ENCODE data around the gene OR51B4.

Gene OR51B4

DNA sequence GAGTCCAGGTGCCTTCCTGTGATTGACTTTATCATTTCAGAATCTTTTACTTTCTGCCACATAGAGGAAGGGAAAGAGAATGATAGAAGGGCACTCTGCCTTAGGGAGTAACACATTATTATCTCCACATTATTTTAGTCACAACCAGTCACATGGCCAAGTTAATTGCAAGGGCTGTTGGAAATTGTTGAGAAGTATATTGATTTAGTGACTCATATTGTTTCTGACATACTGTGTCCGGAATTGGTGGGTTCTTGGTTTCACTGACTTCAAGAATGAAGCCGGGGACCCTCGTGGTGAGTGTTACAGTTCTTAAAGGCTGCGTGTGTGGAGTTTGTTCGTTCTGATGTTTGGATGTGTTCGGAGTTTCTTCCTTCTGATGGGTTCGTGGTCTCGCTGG, 8.7 kb downstream of the OR51B4 start:
- no peak for DNase-seq

DNA sequence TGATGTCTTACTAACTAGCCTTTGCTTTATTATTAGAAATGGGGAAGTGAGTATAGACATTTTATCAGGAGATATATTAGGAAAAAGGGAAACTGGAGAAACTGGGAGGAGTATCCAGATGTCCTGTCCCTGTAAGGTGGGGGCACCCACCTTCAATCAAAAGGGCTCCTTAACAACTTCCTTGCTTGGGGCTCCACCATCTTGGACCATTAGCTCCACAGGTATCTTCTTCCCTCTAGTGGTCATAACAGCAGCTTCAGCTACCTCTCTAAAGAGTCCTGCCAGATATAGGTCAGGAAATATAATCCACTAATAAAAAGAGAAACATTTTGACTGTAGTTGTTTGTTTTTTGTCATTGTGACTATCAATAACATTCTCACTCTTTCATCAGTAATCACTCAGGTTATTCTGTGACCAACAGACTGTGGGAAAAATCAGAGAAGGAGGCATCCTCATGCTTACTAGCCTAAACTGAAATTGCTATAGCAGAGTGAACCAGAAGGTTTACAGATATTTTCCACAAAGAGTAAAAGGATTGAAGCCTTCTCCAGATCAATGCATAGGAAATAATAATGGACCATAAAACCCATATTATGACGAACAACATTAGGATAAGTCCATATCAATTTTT, 10.4 kb downstream of the OR51B4 start:
- no peak for DNase-seq

DNA sequence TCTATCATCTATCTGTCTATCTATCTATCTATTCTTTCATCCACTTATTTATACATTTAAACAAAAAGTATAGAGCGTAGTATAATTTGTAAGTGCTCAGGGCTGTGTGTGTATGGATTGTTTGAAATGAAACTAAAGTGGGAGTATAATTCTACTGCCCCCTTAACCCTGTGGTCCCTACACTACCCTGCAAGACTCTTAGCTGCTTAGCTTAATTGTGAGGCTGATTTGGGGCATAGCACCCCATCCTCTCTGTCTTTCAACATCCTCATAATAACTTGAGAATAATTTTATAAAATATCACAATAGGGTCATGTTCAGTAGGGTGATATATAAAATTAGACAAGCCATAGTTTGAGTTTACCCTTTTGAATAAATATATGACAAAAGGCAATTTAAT, 11.6 kb downstream of the OR51B4 start:
- no peak for DNase-seq

DNA sequence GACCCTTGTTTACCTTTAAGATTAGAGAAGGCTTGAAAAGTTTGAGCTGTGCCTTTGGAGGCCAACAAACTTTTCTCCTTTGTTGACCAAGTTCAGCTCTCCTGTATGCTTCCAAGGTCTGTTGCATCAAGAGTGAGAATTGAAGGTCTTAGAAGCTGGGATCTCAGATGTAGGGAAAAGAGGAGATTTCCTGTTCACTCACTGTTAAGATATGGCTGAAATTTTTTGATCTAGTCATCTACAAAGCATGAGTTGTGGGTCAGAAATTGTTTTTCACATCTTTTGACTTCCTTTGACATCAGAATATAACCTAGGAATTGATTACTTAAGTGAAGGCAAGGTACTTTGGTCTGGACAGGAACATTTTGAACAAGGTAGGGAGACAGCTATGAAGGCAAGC, 12.1 kb downstream of the OR51B4 start:
- DNase-seq = no peak

DNA sequence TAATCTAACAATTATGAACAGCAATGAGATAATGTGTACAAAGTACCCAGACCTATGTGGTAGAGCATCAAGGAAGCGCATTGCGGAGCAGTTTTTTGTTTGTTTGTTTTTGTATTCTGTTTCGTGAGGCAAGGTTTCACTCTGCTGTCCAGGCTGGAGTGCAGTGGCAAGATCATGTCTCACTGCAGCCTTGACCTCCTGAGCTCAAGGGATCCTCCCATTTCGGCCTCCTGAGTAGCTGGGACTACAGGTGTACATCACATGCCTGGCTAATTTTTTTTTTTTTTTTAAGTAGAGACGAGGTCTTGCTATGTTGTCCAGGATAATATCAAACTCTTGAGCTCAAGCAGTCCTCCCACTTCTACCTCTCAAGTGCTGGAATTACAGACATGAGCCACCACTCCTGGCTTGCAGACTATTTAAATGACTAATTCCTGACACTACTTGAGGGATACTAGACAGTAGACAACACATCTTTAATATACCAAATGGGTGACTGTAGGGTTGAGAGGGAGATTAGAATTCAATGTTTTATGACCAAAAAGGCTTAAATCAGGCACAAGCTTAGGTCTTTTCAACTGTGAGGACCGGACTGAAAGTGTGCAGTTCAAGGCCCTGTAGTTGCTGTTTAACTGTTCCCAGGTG, 12.7 kb downstream of the OR51B4 start:
- no peak for DNase-seq

DNA sequence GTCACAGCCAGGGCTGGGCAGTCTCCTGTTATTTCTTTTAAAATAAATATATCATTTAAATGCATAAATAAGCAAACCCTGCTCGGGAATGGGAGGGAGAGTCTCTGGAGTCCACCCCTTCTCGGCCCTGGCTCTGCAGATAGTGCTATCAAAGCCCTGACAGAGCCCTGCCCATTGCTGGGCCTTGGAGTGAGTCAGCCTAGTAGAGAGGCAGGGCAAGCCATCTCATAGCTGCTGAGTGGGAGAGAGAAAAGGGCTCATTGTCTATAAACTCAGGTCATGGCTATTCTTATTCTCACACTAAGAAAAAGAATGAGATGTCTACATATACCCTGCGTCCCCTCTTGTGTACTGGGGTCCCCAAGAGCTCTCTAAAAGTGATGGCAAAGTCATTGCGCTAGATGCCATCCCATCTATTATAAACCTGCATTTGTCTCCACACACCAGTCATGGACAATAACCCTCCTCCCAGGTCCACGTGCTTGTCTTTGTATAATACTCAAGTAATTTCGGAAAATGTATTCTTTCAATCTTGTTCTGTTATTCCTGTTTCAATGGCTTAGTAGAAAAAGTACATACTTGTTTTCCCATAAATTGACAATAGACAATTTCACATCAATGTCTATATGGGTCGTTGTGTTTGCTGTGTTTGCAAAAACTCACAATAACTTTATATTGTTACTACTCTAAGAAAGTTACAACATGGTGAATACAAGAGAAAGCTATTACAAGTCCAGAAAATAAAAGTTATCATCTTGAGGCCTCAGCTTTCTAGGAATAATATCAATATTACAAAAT, 13.4 kb downstream of the OR51B4 start:
- DNase-seq = no peak

DNA sequence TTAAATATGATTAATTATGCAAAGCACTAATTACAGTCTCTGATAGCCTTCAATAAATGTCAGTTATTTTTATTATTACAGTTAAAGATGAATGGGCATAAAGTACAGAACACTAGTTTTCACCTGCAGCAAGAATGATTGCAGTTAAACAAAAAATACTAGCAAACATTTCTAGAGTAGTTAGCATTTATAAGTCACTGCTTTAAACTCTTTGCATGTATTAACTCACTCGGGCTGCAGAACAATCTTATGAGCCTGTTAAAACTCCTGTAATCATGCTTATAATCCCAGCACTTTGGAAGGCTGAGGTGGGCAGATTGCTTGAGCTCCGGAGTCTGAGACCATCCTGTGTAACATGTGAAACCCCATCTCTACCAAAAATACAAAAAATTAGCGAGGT, 14.8 kb downstream of the OR51B4 start:
- DNase-seq = no peak

DNA sequence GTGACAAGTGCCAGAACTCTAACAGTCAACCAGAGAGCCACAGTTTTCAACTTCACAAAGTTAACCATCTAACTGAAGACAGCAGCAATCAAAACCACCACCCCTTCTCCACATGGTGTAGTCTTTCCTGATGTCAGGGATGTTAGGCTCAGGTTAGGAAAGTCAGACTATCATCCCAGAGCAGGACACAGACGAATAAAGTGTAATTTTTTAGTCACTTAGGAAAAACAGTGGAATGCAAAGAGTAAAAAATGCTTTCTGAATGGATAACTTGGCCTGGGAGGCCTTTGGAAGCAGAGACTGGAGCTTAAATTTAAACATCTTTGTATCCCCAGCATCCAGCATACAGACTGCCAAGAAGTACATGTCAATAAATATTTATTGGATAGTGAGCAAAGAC, 15.4 kb downstream of the OR51B4 start:
- no peak for DNase-seq

DNA sequence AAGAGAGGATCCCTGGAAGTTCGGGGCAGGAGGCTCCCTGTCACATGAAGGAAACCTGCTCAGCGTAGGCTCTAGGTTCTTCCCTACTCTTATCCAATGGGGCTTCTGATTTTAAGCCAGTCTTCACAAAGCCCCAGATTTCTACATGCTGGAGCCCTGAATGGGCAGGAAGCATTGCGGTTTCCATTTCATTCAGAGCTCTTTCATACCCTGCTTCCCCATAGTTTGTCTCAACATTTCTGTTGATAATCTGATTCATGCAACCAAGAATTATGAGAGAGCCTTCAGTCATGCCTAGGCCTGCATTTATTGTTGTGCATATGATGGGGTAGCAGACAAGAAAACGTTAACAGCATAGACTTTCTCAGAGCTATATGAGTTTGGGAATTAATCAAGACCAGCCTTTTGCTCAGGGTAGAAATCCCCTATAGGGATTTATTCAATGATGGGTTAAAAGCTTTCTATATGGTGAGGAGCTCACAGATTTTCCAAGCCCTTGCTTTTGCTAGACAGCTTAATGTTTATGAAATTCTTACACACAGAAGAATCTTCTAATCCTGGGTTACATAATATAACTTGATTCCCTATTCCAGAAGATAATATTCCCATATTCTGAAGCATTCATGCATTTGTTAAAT, 15.9 kb downstream of the OR51B4 start:
- DNase-seq = no peak

DNA sequence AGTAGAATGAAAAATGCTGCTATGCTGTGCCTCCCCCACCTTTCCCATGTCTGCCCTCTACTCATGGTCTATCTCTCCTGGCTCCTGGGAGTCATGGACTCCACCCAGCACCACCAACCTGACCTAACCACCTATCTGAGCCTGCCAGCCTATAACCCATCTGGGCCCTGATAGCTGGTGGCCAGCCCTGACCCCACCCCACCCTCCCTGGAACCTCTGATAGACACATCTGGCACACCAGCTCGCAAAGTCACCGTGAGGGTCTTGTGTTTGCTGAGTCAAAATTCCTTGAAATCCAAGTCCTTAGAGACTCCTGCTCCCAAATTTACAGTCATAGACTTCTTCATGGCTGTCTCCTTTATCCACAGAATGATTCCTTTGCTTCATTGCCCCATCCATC, 17.1 kb downstream of the OR51B4 start:
- DNase-seq = no peak

DNA sequence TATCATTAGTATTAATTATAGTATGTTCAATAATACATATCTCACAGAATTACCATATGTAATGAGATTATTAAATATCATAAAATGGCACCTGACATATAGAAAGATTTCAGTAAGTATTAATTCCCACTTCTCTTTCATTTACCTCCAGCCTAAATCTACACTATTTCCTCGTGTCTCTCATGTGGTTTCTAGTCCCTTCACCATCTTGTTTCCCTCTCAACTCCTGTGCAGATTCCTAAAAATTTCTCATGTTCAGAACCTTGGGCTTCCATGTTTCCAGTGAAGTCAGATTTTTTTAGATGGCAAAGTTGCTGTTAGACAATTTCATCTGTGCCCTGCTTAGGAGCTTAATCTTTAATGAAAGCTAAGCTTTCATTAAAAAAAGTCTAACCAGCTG, 17.9 kb downstream of the OR51B4 start:
- no peak for DNase-seq

DNA sequence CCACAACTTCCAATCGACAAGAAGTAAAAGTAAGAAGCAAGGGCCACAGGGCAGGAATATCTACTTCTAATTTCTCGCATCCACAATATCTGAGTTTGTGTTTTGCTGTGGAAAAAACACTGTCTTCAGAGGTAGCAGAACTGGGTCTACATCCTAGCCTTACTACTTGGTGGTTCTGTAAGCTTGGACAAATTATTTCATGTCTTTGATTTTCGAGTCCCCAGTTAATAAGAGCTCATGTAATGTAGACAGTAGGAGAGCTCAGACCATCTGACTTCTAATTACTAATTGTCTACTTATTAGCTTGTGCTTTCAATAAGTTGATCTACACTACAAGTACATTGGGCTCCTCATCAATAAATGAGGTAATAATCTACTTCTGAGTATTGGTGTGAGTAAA, 18.7 kb downstream of the OR51B4 start:
- no peak for DNase-seq

DNA sequence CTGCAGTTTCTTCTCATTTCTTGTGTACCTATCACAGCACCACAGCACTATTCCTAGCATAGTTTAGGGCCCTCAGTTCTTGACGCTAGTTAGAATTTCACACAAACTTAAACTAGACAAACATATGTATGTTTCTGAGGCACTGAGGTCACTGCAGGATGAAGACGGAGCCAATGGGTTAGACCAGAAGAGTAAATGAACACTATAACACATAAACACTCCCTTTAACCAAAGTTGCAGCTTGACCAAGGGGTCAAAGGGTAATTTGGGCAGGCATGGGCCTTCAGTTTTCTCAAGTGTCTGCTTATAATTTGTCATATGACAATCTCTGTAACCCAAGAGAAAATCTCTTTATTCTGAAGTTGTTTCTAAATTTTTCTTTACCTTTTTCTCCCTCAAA, 19.1 kb downstream of the OR51B4 start:
- DNase-seq = no peak

DNA sequence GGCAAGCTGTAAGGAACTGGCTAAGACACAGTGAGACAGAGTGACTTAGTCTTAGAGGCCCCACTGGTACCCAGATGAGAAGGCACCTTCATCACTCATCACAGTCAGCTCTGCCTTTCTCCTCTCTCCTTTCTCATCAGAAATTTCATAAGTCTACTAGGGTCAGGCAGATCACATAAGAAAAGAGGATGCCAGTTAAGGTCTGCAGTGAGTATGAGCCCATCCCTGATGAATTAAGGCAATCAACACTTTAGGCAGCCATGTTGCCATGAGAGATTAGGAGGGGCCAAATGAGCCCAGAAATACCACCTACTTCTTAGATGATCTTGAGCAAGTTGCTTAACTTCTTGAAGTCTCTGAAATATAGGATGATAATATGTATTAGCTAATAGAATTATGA, 20.1 kb downstream of the OR51B4 start:
- DNase-seq = no peak

DNA sequence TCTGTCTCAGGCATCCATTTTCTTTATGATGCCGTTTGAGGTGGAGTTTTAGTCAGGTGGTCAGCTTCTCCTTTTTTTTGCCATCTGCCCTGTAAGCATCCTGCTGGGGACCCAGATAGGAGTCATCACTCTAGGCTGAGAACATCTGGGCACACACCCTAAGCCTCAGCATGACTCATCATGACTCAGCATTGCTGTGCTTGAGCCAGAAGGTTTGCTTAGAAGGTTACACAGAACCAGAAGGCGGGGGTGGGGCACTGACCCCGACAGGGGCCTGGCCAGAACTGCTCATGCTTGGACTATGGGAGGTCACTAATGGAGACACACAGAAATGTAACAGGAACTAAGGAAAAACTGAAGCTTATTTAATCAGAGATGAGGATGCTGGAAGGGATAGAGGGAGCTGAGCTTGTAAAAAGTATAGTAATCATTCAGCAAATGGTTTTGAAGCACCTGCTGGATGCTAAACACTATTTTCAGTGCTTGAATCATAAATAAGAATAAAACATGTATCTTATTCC, 21.1 kb downstream of the OR51B4 start:
- no peak for DNase-seq

DNA sequence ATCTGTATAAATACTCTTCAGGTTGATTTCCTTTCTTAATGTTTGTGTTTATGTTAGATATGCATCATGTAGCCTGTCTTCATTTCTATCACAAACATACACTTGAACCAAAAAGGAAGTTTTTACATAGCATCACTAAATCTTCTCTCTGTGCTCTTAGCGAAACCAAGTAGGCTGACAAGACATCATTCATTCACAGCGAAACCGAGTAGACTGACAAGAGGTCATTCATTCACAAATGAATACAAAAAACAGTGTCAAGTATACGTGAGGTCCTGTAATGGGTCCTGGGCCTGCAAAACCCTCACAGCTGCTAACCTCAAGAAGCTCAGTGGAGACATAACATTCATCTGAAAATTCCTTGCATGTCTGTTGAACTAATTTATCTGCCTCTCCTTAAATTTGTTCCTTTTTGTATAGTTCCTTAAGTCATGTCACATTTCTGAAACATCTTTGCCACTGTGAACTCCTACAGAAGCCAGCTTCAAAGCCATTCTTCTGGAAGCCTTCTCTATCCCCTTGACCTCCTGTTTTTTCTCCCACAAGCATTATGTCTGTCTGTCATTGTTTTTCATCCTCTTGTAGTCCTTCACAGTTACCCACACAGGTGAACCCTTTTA, 22.2 kb downstream of the OR51B4 start:
- no peak for DNase-seq

DNA sequence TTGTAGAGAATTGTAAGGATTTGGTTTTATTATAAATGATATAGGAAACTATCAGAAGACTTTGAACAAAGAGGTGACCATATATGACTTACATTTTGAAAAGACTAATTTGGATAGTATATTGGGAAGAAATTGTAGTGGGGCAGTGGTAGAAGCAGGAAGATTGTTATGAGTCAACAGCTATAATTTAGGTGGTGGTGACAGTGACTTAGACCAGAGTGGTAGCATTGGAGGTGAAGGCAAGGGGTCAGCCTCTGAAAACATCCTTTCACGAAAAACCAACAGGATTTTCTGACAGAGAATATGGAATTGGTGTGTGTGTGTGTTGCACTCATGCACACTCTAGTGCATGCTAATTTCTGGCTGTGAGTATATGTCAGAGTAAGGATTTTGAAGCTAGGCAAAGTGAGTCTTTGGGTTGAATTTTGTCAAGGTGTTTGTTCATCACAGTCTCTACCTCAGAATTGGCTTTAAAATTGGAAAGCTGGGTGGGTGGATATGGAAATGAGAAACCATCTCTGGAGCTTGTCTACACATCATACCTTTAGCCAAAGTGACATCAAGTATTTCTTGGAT, 23.9 kb downstream of the OR51B4 start:
- no peak for DNase-seq

DNA sequence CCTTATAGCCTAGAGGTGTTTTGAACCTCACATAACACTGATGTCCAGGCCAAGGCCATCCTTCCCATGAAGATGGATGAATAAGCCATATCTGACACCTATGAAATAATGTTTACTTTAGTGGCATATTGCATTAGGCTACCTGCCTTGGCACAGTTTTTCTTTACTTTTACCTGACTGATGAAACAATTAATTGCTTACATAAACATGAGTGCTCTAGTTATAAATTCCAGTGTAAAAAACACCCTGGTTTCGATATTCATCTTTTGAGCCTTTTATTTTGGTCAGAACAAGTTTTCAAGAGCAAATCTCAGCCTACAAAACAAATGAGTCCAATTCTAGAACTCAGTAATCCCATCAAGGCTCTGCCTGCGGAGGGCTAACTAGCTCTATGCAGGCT, 25.0 kb downstream of the OR51B4 start:
- no peak for DNase-seq

DNA sequence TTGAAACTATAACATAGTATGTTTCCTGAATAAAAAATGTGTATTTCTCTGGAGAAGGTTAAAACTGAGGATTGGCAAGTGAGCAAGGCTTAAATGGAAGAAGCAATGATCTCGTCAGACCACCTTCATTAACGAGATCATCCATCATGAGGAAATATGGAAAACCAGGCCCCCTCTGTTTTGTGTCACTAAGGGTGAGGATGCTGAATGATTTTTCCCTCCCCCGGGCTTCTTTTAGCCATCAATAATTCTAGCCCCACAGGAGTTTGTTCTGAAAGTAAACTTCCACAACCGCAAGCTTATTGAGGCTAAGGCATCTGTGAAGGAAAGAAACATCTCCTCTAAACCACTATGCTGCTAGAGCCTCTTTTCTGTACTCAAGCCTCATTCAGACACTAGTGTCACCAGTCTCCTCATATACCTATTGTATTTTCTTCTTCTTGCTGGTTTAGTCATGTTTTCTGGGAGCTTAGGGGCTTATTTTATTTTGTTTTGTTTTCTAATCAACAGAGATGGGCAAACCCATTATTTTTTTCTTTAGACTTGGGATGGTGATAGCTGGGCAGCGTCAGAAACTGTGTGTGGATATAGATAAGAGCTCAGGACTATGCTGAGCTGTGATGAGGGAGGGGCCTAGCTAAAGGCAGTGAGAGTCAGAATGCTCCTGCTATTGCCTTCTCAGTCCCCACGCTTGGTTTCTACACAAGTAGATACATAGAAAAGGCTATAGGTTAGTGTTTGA, 26.2 kb downstream of the OR51B4 start:
- DNase-seq = no peak

DNA sequence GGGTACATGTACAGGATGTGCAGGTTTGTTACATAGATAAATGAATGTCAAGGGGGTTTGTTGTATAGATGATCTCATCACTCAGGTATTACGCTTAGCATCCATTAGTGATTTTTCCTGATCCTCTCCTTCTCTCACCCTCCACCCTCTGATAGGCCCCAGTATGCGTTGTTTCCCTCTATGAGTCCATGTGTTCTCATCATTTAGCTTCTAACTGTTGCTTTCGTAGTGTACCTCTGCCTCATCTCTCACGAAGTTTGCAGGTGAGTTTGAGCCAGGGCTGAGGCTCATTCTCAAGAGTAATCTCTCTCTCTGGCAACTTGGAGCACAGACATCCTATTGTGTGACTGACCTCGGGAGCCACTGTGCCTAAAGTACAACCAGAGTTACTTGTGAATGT, 27.4 kb downstream of the OR51B4 start:
- no peak for DNase-seq

DNA sequence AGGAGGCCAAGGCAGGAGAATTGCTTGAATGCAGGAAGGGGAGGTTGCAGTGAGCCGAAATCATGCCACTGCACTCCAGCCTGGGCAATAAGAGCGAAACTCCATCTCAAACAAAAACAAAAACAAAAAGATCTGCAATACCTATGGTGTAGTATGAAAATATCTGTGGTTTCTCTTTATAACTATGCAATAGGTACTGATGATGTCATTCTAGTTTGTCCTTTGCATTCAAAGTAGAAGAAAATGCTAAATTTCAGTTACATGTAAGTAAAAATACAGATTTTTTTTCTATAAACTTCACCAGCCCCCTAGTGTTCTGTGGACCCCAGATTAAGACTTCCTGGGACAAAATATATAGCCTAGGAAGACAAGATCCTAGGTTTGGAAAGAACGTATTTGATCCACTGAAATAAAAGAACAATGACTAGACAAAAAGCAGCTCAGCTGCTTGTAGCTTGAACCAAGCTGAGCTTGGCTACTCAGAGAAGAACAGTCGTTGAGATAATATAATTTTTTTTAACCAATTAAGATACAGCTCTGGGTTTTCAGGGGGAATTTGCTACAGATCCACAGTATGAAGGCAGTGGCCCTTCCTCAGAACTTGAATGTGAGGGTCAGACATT, 29.2 kb downstream of the OR51B4 start:
- DNase-seq = no peak

All from effector CD4-positive, alpha-beta T cell (primary cell).